CD4-positive, alpha-beta T cell treated with Interferon gamma for 1 hour (primary cell): ENCODE measurements around the gene ABCC8.
A peak's percentile ranks its signal among the peaks of the same experiment; 100 is the strongest.

Experiments used
- DNase-seq: peaks from one replicate; pipeline ENCODE4 v3.0.0-alpha.2; 2020

ABCC8 gene

GRCh38 chr11:17383461-17383860 lies 93.2 kb downstream of the ABCC8 start:
- no peak for DNase-seq

- no peak for DNase-seq
These were observed 94.5 kb downstream of the ABCC8 start for GRCh38 chr11:17382046-17382728.

- DNase-seq: no peak
These were observed 95.5 kb downstream of the ABCC8 start for GRCh38 chr11:17381156-17381555.

DNA sequence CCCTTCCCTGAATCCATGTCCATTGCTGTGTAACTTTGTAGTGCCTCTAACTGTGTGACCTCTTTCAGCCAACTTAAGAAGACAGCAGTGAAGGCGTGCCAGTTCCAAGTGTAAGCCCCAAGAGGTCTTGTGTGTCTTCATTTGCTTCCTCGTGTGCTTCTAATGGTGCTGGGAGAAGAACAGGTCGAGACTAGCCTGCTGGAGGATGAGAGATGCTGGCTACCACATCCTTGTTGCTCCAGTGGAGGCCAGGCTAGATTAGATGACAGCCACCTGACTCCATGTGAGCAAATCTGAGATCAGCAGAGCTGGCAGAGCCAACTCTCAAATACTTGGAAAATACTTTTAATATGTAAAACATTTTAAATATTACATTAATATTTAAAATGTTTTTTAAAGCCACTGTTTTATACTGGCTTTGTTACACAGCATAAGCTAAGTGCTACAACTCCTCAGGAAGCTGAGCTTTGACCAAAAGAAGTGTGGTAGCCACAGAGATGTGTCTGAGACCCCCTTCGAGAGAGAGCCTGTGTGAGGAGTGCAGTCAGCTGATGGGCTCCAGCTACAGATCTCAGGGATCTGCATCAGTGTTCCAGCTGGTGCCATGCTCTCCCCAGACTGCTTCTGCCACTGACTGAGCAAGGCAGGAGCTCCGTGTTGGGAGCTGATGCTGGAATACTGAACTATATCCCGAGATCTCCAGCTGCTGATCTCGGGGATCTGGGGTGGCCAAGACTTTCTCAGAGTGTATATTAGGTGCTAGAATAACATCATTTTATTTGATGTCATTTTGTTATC lies 97.1 kb downstream of the ABCC8 start:
- DNase-seq: no peak

- no peak for DNase-seq
These were observed 98.0 kb downstream of the ABCC8 start for GRCh38 chr11:17378655-17379054.

GRCh38 chr11:17376493-17376892 lies 100.2 kb downstream of the ABCC8 start:
- DNase-seq: no peak

- DNase-seq: no peak
These were observed 101.1 kb downstream of the ABCC8 start for GRCh38 chr11:17375547-17375946.

DNA sequence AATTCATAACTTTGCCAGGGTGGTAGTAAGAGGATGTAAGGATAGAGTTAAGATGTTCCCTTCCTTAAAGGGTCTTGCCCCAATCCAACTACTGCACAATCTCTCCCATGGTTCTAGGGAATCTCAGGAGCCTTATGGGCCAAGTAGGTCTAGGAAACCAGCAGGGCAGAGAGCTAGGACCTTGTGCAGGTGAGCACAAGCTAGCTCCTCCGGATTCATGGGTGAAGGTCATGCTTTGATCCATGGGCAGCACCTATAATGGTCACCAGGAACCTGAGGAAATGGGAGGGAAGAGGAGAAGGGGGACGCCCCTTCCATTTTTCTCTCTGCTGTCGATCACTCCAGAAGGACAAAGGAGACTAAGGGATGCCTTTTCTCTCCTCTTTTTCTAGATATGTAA lies 105.0 kb downstream of the ABCC8 start:
- no peak for DNase-seq

- DNase-seq: no peak
These were observed 106.9 kb downstream of the ABCC8 start for GRCh38 chr11:17369684-17370243.

GRCh38 chr11:17369094-17369493 lies 107.6 kb downstream of the ABCC8 start:
- DNase-seq: no peak

DNA sequence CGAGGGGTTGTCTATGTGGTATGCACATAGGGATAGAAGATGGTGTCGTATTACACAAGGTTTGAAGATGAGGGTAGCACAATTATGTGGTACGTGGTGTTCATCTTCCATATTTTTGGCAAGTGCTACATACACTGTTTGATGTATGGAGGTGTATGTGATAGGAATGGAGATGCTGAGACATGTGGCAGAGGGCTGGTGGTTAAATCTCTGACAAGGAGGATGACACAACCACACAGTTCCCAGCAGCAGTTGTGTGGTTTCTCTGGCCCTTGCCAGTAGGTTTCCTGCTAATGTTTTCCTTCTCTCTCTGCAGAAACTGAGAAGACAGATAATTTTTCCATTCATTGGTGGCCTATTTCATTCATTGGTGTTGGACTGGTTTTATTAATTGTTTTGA lies 108.1 kb downstream of the ABCC8 start:
- DNase-seq: no peak

- DNase-seq: no peak
These were observed 110.2 kb downstream of the ABCC8 start for GRCh38 chr11:17366495-17366894.

DNA sequence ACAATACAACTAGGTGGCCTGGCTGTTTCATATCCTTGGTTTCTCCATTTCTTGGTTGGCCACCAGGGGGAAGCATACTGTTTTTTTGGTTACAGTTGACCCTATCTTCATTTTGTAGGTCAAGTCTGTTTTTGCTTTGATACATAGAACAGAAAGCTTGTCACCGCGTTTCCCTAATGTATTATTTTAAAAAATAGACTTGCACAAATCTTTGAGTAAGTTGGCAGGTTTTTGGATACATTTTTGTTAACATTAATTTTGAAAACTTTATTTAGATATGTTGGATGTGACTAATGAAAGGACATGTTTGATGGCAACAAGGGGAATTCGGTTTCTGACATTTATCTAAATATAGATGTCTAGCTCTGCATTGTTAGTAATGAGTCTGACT lies 122.0 kb downstream of the ABCC8 start:
- peak; percentile 51 for DNase-seq

GRCh38 chr11:17353821-17354600 lies 122.6 kb downstream of the ABCC8 start:
- no peak for DNase-seq

DNA sequence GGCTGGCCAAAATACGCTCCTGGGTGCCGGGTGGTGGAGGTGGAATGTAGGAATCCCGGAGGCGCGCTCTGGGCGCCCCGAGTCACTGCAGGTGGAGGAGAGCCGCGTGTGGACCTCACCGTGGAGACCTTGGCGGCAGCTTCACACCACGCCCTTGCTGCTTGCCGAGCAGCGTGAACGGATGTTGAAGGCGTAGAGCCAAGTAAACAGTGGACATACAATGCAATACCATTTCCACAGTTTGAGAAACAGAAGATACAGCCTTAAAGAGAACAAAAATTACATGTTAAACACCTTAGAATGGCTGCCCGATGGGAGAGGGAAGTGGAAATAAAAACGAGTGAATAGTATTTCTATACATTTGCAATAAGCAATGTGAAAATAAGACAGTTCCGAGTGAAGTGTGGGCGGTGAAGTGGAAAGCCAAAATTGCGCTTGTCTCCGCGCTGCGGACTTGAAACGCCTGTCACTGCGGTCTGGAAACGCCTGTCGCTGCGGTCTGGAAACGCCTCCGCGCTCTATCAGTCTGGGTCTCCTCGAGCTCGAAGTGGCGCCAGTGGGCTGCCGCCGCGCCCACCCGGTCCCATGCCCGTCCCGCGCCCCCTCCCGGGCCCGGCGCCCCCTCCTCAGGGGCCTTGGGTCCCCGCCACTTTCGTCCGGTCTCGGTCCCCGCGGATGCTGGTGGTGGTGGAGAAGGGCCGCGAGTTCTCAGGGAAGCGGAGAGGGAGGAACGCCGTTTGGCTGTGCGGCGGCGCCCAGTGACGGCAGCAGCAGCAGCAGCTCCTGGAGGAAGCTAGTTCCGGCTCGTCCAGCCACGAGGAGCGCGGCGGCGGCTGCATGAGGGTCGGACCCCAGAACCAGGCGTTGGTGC lies 123.5 kb downstream of the ABCC8 start:
- peak; percentile 41 for DNase-seq

- DNase-seq: peak; percentile 74
These were observed 125.0 kb downstream of the ABCC8 start, which contains the start of gene NCR3LG1 for GRCh38 chr11:17351510-17352176. TSS of gene NCR3LG1 (plus strand) at chr11:17351800. CDS start at chr11:17351970, 170 bp downstream.

DNA sequence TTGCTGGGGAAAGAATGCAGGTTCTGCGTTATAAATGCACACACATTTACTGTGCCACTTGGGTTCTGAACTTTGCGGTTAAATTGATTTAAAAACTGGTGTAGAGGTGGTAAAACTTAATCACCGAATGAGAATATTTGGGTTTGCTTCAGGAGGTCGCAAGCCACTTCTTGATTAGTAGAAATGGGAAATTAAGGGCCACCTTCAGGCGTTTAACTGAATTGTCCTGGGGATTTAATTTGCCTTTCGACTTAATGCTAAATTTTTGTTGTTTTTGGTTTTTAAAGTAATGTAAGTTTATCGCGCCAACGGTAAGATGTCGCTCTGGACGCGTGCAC lies 125.5 kb downstream of the ABCC8 start:
- no peak for DNase-seq

- DNase-seq: no peak
These were observed 126.0 kb downstream of the ABCC8 start for GRCh38 chr11:17350455-17351171.

- no peak for DNase-seq
These were observed 129.0 kb downstream of the ABCC8 start for GRCh38 chr11:17347676-17348075.

- DNase-seq: no peak
These were observed 132.7 kb downstream of the ABCC8 start for GRCh38 chr11:17343907-17344306.

GRCh38 chr11:17343257-17343656 lies 133.4 kb downstream of the ABCC8 start:
- no peak for DNase-seq
